Left ventricle myocardium inferior (tissue), 1 donor: Measurements from ENCODE around the gene STAMBPL1. TPM values are rescaled to one million over a fixed set of nuclear protein-coding genes. Genes with fewer than 3 reads are reported as not detected.
A peak's percentile ranks its signal among the peaks of the same experiment; 100 is the strongest.

Source experiments
- DNase-seq: peaks from one replicate; pipeline ENCODE4 v3.0.0-alpha.2; 2020
- H3K27ac ChIP-seq: fragments of 200-600 bp; replicated peaks from 2 replicates; pipeline ENCODE4 v1.8.0; 2021
- H3K27me3 ChIP-seq: fragments of 200-600 bp; 2 replicates; pipeline ENCODE4 v1.8.0; 2021; ENCODE audit warnings: low read depth
- H3K36me3 ChIP-seq: fragments of 200-600 bp; 2 replicates; pipeline ENCODE4 v1.8.0; 2021
- H3K4me1 ChIP-seq: fragments of 200-600 bp; 2 replicates; pipeline ENCODE4 v1.8.0; 2021
- H3K4me3 ChIP-seq: fragments of 200-600 bp; 2 replicates; pipeline ENCODE4 v1.8.0; 2021; ENCODE audit warnings: mild to moderate bottlenecking, moderate library complexity
- H3K9me3 ChIP-seq: fragments of 200-600 bp; replicated peaks from 2 replicates; pipeline ENCODE4 v1.8.0; 2021
- intact Hi-C: fragments of 100-400 bp; cut with micrococcal nuclease; formaldehyde crosslinking; loops from one replicate; pipeline ENCODE4 v1.11.0; 2022
- total RNA-seq: library from RNA; stranded (reverse); fragmentation: NEBNext Ultra II Directional; extraction: Animal tissue kit (Norgen Biotek cat#: 25700); gene quantifications from one replicate; pipeline ENCODE4 v1.2.1, GENCODE V29; 2021
- TF ChIP-seq, protein P1 (sequence below): fragments of 200-600 bp; IDR thresholded peaks from 2 replicates; pipeline ENCODE4 v1.8.0; 2021; ENCODE audit warnings: antibody characterized with exemption, mild to moderate bottlenecking, borderline replicate concordance
- donor health status: DM: no; HTN: yes; CAD: no; lungs with severe emphysema.

The STAMBPL1 gene
- total RNA-seq, 1 donor from 2014 or later: 2.5 TPM

DNA sequence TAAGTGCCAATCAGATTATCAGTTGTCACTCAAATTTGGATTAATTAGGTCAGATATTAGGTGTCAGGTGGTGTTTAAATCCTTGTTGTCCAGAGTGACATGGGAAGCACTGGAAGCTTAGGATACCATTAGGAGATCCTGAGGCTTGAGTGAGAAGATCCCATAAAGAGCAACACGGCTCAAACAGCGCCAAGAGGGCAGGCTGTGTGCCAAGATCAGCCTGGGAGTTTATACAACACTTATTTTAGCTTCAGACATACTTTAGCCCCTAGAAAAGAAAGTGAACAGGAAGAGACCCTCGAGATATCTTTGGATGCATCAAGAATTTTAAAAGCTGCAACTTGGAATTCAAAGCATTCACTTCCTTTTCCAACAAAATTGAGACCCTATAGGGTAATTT is 86.8 kb downstream of the STAMBPL1 start:
- TF ChIP-seq, protein P1, sequence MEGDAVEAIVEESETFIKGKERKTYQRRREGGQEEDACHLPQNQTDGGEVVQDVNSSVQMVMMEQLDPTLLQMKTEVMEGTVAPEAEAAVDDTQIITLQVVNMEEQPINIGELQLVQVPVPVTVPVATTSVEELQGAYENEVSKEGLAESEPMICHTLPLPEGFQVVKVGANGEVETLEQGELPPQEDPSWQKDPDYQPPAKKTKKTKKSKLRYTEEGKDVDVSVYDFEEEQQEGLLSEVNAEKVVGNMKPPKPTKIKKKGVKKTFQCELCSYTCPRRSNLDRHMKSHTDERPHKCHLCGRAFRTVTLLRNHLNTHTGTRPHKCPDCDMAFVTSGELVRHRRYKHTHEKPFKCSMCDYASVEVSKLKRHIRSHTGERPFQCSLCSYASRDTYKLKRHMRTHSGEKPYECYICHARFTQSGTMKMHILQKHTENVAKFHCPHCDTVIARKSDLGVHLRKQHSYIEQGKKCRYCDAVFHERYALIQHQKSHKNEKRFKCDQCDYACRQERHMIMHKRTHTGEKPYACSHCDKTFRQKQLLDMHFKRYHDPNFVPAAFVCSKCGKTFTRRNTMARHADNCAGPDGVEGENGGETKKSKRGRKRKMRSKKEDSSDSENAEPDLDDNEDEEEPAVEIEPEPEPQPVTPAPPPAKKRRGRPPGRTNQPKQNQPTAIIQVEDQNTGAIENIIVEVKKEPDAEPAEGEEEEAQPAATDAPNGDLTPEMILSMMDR: no peak
- peak; percentile 39 for DNase-seq
- no peak overlapping the region for H3K4me3 ChIP-seq
- intact Hi-C loops: no loop called here
- no peaks in the 10 kb centered on the region for H3K27me3 ChIP-seq
- peak overlapping the region; percentile 17 for H3K27ac ChIP-seq
- no peaks in the 10 kb centered on the region for H3K9me3 ChIP-seq
- H3K36me3 ChIP-seq: no peaks in the 10 kb centered on the region
- H3K4me1 ChIP-seq: peaks cover 29% of the 10 kb centered on the region

DNA sequence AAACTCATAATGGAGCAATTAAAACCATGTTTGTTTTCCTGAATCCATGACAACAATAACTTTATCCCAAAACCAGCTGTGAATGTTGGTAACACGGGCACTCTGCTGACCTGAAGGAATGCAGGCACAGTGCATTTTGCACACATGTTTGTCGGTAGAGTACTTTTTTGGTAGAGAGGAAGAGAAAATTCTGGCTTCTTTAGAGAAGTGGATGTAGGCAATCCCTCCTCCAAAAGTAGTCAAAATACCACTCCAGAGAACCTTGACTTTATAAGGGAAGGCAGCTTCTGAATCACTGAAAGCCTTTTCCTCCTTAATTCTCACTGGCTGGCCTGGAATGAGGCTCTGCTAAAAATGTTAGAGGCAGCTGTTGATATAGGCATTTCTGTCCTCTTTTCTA is 88.3 kb downstream of the STAMBPL1 start:
- intact Hi-C loops: no loop called here
- DNase-seq: no peak
- Histone ChIP-seq H3K4me3 (no peak overlapping the region), H3K27ac (no peak overlapping the region), H3K9me3 (no peaks in the 10 kb centered on the region), H3K27me3 (no peaks in the 10 kb centered on the region), H3K36me3 (no peaks in the 10 kb centered on the region), H3K4me1 (peaks cover 23% of the 10 kb centered on the region)
- TF ChIP-seq, protein P1: no peak

DNA sequence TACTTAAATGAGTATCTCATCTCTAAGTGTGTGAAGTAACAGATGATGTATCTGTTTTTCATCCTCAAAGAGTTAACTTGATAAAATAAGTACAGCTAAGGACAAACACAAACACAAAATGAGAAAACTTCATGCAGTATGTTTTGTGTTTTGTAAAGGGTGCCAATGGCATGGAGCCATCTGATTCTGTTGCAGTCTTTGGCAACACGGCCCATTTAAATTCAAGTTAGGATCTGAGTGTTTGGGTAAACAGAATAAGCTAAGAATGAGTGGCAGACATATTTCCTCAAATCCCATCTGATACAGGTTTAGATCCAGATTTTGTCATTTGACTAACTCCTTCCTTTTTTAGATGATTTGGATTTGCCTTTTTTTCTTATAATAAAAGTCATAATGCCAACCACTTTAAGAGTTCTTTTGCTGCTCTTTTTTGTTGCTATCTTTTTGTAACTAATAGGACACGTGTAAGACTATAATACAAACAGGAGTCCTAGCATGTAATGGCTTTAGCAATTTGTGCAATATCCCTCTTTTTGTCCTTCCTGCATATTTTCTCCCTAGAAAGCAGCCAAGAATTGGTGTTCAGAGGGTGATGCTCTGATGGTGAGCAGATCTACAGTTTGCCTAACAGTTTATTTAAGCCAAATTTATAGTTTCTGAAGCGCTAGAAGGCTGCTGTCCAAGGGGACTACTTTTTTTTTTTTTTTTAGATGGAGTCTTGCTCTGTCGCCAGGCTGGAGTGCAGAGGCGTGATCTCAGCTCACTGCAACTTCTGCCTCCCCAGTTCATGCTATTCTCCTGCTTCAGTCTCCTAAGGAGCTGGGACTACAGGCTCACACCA is 91.4 kb downstream of the STAMBPL1 start:
- peaks cover 39% of the 10 kb centered on the region for H3K4me1 ChIP-seq
- TF ChIP-seq, protein P1: no peak
- no peak overlapping the region for H3K4me3 ChIP-seq
- no peak for DNase-seq
- H3K27ac ChIP-seq: peak overlapping the region; percentile 51
- intact Hi-C loops: no loop called here
- no peaks in the 10 kb centered on the region for H3K36me3 ChIP-seq
- H3K9me3 ChIP-seq: no peaks in the 10 kb centered on the region
- H3K27me3 ChIP-seq: no peaks in the 10 kb centered on the region

Other genes starting within 250 kb of the STAMBPL1 start
- gene LIPF, start 215.8 kb upstream of the STAMBPL1 start, total RNA-seq: not detected
- not detected for gene LIPK, start 174.0 kb upstream of the STAMBPL1 start, total RNA-seq
- gene LIPN, start 120.2 kb upstream of the STAMBPL1 start, total RNA-seq: not detected
- not detected for gene LIPM, start 77.5 kb upstream of the STAMBPL1 start, total RNA-seq
- not detected for gene ANKRD22, start 28.4 kb upstream of the STAMBPL1 start, total RNA-seq
- 89.4 TPM for gene ACTA2, start 72.5 kb downstream of the STAMBPL1 start, total RNA-seq
- 3.7 TPM for gene FAS, start 110.6 kb downstream of the STAMBPL1 start, total RNA-seq